NCI-H446 (cell line): ENCODE results near the gene BTG4.

Experiments used
- DNase-seq, 2 experiments: peaks; one replicate each; lab custom pipeline; 2025; lab: John Stamatoyannopoulos, UW

The BTG4 gene

GRCh38 chr11:111512296-111513239 is at the start of gene BTG4:
Gene BTG4, minus strand, starts transcription at chr11:111512386. Its CDS starts 13,610 bp downstream, at chr11:111498776.
- no peak for DNase-seq

- no peak for DNase-seq
Measured at GRCh38 chr11:111561791-111562325, 49.7 kb upstream of the BTG4 start.

GRCh38 chr11:111561306-111561705 is 49.1 kb upstream of the BTG4 start:
- no peak for DNase-seq

GRCh38 chr11:111560800-111561199 is 48.6 kb upstream of the BTG4 start:
- no peak for DNase-seq

DNA sequence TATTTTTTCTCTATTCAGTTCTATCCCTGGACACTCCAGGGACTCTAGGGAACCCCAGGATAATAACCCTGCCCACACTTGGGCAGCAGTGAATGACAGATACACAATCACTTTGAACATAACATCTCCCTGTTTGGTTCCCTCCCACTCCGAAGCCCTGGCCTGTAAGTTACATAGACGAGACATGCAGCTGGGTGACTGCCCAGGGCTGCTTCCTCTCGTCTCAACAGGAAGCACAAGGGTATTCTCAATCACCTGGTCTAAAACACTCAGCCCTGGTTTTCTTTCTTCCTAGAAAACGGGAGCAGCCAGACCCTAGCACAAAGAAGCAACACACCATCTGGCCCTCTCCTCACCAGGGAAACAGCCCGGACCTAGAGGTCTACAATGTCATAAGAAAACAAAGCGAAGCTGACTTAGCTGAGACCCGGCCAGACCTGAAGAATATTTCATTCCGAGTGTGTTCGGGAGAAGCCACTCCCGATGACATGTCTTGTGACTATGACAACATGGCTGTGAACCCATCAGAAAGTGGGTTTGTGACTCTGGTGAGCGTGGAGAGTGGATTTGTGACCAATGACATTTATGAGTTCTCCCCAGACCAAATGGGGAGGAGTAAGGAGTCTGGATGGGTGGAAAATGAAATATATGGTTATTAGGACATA is 47.7 kb upstream of the BTG4 start:
- DNase-seq, result no peak

GRCh38 chr11:111557425-111558111 is 45.4 kb upstream of the BTG4 start:
- no peak for DNase-seq

- no peak for DNase-seq
Measured at GRCh38 chr11:111555255-111555654, 43.1 kb upstream of the BTG4 start.

DNA sequence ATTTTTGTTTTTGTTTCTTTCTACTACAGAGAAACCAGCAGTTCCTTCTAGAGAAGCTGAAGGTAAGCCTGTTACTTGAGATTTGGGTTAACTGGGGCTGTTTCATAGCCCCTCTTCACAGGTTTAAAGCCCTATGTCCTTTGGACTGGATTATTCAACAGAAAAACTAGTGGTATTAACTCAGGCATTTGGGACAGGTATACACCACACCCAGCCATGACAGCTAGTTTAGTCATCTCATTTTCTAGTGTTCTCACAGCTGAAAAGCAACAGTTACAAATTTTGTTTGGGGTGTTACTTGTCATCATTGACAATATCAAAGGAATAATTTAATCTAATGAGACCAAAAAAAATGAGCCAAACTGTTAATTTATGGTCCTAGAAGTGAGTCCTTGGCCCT is 42.3 kb upstream of the BTG4 start:
- DNase-seq, result no peak

DNA sequence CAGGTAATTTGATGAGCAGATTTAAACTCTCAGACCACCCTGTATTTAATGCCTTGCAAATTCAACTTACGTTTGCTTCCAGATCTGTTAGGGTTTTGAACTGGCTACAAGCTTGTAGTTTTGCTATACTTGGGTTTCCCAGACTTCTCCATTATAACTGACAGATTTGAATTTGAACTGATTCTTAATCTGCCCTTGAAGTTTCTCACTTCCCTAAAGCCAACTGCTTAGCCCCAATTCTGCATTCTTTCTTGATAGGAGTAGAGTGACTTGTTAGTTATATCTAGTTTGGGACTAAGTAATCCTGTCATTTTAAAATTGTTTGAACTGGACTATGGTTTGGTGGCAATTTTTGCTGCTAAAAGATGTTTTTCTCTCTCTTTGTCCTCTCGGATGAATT is 38.1 kb upstream of the BTG4 start:
- DNase-seq, result no peak

DNA sequence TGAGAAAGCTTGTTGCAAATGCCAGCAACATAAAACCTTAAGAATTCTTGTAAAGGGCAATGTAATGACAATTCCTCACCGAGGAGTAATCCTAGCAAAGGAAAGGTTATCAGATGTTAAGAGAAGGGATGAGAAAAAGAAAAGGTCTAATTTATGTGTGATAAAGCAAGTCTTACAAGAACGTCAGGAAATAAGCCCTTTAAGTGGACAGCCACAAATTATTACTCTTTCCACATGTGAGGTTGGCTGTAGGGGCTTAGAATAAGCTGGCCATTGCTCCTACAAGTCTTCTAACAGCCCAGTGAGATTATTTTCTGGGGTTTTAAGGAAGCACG is 37.6 kb upstream of the BTG4 start:
- DNase-seq, result no peak

DNA sequence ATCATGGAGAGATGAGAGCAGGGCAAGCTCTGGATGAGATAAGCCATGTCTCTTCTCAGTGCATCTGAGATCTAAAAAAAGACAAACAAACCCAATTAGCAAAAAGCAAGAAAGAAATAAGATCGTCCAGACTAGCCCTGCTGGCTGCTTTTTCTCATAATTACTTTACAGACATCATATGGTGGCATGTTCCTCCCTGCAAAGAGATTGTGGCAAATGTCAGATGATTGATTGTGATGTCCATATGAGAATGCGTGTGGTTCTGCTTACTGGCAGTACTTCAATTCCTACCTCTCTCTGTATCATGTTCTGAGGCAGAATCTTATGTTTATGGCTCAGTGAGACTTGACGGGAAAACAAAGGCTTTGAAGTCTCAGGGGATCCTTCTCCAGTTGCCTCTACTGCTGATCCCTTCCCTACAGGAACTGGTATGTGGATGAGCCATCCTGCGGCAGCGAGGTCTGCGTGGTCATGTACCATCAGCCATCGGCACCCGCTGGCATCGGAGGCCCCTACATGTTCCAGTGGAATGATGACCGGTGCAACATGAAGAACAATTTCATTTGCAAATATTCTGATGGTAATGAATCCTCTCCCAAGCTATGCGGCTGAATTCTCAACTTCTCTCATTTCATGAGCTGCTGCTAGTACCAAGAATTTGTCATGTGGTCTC is 37.1 kb upstream of the BTG4 start:
- no peak for DNase-seq

DNA sequence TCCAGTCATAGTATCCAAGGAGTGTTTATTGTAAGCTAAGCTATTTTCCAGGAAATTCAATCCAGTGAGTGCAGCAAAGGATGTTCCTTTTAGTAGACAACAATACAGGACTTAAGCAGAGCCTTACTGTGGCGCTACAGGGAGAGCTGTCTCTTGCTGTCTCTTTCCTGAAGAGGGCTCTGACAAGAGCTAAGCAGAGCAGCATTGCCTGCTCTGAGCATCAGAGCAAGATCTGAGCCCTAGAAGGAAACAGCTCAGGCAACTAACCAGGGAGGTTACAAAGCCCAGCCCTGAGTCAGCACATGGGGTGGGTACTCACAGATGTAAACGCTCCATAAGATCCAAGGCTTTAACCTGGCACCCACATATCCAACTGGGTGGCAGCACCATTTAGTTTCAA is 36.3 kb upstream of the BTG4 start:
- DNase-seq, result no peak

- DNase-seq, result no peak
Measured at GRCh38 chr11:111542606-111543275, 30.6 kb upstream of the BTG4 start.

- DNase-seq, result no peak
Measured at GRCh38 chr11:111541254-111542061, 29.3 kb upstream of the BTG4 start.

DNA sequence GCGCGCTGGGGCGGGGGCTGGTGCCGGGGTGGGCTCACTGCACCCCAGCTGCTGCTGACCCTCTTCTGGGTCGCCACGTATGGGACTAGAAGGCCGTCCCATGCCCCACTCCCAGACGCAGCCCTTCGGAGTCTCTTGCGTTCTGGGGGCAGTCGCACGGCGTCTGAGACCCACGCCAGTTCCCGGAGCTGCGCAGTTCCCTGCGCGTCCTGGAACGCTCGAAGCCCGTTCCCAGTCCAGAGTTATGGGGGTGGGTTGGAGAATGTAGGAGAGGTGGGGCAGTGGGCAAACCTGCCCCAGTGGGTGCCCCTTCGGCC is 28.7 kb upstream of the BTG4 start:
- DNase-seq, result peak in 1 of 2 experiments; percentile 38

DNA sequence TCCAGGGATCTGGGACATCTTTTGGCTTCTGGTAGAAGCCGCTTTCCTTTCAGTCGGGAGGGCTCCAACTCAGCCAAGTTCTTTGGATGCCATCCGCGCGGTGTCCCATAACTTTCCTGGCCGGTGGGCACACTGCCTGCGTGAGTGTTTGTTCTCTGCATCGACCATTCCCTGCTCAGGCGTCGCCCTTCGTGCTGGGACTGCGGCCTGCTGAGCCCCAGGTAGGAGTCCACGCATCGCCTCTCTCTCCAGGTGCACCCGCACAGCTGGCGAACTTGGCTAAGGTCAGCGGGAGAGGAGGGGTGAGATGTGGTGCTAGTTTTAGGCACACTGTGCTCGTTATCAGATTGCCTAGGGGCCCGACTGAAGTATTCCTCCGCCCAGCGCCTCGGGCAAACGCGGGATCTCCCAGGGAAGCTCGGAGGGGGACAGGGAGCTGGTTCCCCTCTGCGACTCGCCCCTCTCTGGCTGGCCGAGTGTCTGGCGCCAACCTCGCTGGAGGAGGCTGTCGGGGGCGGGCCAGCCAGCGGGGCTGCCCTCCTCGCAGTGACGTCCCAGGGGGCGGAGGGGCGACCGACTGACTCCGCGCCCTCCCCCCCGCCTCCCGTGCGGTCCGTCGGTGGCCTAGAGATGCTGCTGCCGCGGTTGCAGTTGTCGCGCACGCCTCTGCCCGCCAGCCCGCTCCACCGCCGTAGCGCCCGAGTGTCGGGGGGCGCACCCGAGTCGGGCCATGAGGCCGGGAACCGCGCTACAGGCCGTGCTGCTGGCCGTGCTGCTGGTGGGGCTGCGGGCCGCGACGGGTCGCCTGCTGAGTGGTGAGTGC is 28.1 kb upstream of the BTG4 start, which contains the start of gene LAYN:
LAYN (plus strand) TSS at position 607 of the 823 bp plus-strand sequence; CDS start at position 731, 124 bp downstream.
- DNase-seq, result peak in 1 of 2 experiments; percentile 82

DNA sequence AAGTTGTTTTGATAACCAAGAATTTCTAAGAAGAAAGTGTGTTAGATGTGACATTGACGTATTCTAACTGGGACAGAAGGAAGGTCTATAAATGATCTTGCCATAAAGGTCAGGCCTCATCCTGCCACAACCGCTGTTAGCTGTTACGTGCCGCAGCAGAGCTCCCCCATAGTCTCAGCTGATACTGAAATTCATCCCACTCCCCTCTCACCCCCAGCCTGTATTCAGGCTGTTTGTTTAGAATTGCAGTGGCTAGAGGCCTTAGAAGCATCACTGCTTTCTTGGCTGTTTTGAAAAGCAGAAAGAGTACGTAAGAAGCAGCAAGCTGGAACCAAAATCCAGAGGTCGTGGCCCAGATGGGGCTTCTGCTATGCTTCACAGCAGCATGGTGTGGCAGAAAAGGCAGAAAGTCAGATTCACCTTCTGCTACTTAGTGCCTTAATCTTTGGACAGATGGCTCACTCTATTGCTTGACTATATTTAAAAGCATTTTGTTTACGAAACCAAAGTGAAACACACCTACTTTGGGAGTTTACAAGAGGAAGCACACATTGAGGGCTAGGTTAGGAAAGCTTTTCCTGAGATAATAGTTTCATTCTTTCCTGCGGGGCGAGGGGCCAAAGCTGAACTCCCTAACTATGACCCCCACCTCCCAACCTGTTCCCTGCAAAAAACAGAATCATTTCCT is 27.4 kb upstream of the BTG4 start:
- peak in 1 of 2 experiments; percentile 28 for DNase-seq

DNA sequence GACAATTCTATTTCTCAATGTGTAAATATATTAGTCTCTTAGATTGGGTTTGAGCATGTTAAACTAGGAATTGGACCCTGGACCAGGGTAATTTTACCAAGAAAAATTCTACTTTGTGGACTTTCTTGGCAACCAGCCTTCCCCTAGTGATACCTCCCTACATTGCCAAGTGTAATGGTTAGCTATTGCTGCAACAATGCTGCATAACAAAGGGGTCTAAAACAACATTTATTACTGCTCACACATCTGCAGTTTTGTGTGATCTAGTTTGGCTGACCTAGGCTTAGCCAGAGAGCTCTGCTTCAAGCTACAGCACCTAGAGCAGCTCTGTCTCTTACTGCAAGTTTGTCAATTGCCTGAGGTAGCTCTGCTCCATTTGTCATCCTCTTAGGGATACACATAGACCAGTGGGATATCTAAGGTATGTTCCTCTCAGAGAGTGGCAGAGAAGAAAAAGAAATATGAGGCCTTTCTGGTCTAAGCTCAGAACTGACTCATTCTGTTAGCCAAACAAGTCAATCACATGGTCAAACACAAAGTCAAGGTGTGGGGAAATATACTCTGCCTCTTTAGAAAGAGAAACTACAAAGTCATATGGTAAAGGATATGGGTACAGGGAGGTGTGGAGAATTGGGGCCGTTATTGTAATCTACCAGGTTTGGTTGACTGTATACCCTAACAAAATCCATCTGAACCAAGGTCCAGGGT is 26.4 kb upstream of the BTG4 start:
- no peak for DNase-seq
